OCI-LY3 (cell line): ENCODE data around the gene ABL2.

Experiments
- H2AFZ ChIP-seq: fragments of 200-600, 300-600 bp; shearing (Covaris generic); 2 replicates; pipeline ENCODE4 v1.6.0; 2014; ENCODE audit warnings: antibody characterized with exemption, low read depth, low read length
- H3K27ac ChIP-seq: fragments of 200-600, 300-600 bp; sonication (generic); 2 replicates; pipeline ENCODE4 v1.5.1; 2014; ENCODE audit warnings: mild to moderate bottlenecking, low read length, moderate library complexity, mixed read lengths
- H3K27me3 ChIP-seq: fragments of 200-600, 300-600 bp; sonication (generic); 2 replicates; pipeline ENCODE4 v1.6.1; 2014; ENCODE audit warnings: low read depth, low read length, mixed read lengths
- H3K36me3 ChIP-seq: fragments of 200-600, 300-600 bp; sonication (generic); replicated peaks from 2 replicates; pipeline ENCODE3; 2014; ENCODE audit warnings: low read depth, low read length, mixed read lengths
- H3K4me1 ChIP-seq: fragments of 300-600, 200-600 bp; sonication (generic); 2 replicates; pipeline ENCODE4 v1.6.1; 2014; ENCODE audit warnings: low read length, mixed read lengths
- H3K4me2 ChIP-seq: fragments of 200-600, 300-600 bp; sonication (generic); 2 replicates; pipeline ENCODE4 v1.6.1; 2014; ENCODE audit warnings: low read length, mixed read lengths
- H3K4me3 ChIP-seq: fragments of 300-600, 200-600 bp; sonication (generic); 2 replicates; pipeline ENCODE4 v1.5.1; 2014; ENCODE audit warnings: antibody characterized with exemption, mild to moderate bottlenecking, low read length, moderate library complexity
- H3K79me2 ChIP-seq: fragments of 300-600, 200-600 bp; shearing (Covaris generic); 2 replicates; pipeline ENCODE4 v1.6.1; 2014; ENCODE audit warnings: mild to moderate bottlenecking, low read length, mixed read lengths
- H3K9ac ChIP-seq: fragments of 300-600, 200-600 bp; shearing (Covaris generic); 2 replicates; pipeline ENCODE4 v1.6.0; 2014; ENCODE audit warnings: mild to moderate bottlenecking, low read length, moderate library complexity
- H3K9me3 ChIP-seq: fragments of 200-600, 300-600 bp; shearing (Covaris generic); 2 replicates; pipeline ENCODE4 v1.6.1; 2014; ENCODE audit warnings: low read length, mixed read lengths; ENCODE audit not compliant: insufficient read depth
- H4K20me1 ChIP-seq: fragments of 200-600, 300-600 bp; sonication (generic); 2 replicates; pipeline ENCODE4 v1.6.1; 2016; ENCODE audit warnings: low read length, mixed read lengths; ENCODE audit not compliant: insufficient read depth
- CTCF ChIP-seq: fragments of 200-600, 300-600 bp; sonication (generic); IDR thresholded peaks from 2 replicates; pipeline ENCODE4 v1.5.1; 2014; ENCODE audit warnings: antibody characterized with exemption, low read length, low read depth
- EZH2phosphoT487 ChIP-seq: fragments of 200-600 bp; shearing (Covaris generic); IDR thresholded peaks from 2 replicates; pipeline ENCODE4 v1.6.1; 2018; ENCODE audit warnings: antibody characterized with exemption, mixed run types, low read depth

ABL2 gene

GRCh38 chr1:179094818-179095217, 134.7 kb downstream of the ABL2 start:
- Histone ChIP-seq H3K79me2 (peaks cover 26% of the 10 kb centered on the region), H3K4me3 (no peak overlapping the region), H2AFZ (no peak overlapping the region), H3K4me2 (no peak overlapping the region), H3K9ac (no peak overlapping the region), H3K36me3 (peaks cover 62% of the 10 kb centered on the region), H3K27me3 (no peaks in the 10 kb centered on the region), H4K20me1 (peaks cover 14% of the 10 kb centered on the region), H3K4me1 (no peaks in the 10 kb centered on the region), H3K9me3 (no peaks in the 10 kb centered on the region), H3K27ac (no peak overlapping the region)
- no peak for TF ChIP-seq EZH2phosphoT487
- no peak for TF ChIP-seq CTCF

- Histone ChIP-seq H3K36me3 (peaks cover 78% of the 10 kb centered on the region), H3K9me3 (no peaks in the 10 kb centered on the region), H3K27ac (no peak overlapping the region), H4K20me1 (peaks cover 24% of the 10 kb centered on the region), H3K4me2 (no peak overlapping the region), H3K9ac (no peak overlapping the region), H3K4me3 (no peak overlapping the region), H3K27me3 (no peaks in the 10 kb centered on the region), H3K4me1 (peaks cover 18% of the 10 kb centered on the region), H2AFZ (no peak overlapping the region), H3K79me2 (peaks cover 43% of the 10 kb centered on the region)
- TF ChIP-seq CTCF (no peak), EZH2phosphoT487 (no peak)
Observed at GRCh38 chr1:179092896-179093461, 136.5 kb downstream of the ABL2 start.

GRCh38 chr1:179091691-179092165, 137.7 kb downstream of the ABL2 start:
- H3K9ac ChIP-seq = no peak overlapping the region
- peaks cover 30% of the 10 kb centered on the region for H3K4me1 ChIP-seq
- H4K20me1 ChIP-seq = peaks cover 34% of the 10 kb centered on the region
- H3K79me2 ChIP-seq = peaks cover 55% of the 10 kb centered on the region
- no peaks in the 10 kb centered on the region for H3K27me3 ChIP-seq
- no peak overlapping the region for H3K4me2 ChIP-seq
- no peaks in the 10 kb centered on the region for H3K9me3 ChIP-seq
- H3K36me3 ChIP-seq = peaks cover 83% of the 10 kb centered on the region
- no peak overlapping the region for H3K27ac ChIP-seq
- TF ChIP-seq CTCF (no peak), EZH2phosphoT487 (no peak)
- H2AFZ ChIP-seq = no peak overlapping the region
- H3K4me3 ChIP-seq = no peak overlapping the region

GRCh38 chr1:179090923-179091322, 138.6 kb downstream of the ABL2 start:
- Histone ChIP-seq H3K4me1 (peaks cover 32% of the 10 kb centered on the region), H3K27ac (no peak overlapping the region), H3K4me2 (no peak overlapping the region), H3K9me3 (no peaks in the 10 kb centered on the region), H3K79me2 (peaks cover 61% of the 10 kb centered on the region), H3K4me3 (no peak overlapping the region), H4K20me1 (peaks cover 35% of the 10 kb centered on the region), H2AFZ (no peak overlapping the region), H3K9ac (no peak overlapping the region), H3K36me3 (peaks cover 85% of the 10 kb centered on the region), H3K27me3 (no peaks in the 10 kb centered on the region)
- TF ChIP-seq EZH2phosphoT487 (no peak), CTCF (no peak)
